HG03432 (cell line): Measurements from ENCODE around the gene NEB.
"Not testable (repeated sequence)": the region's sequence is repeated elsewhere in the genome, so short reads cannot be mapped to it uniquely, and the experiment has no call there.

Experiments
- ATAC-seq: cut with Tn5 transposase; IDR thresholded peaks from one replicate; pipeline ENCODE4 v1.9.1; 2021; ENCODE audit warnings: mild to moderate bottlenecking, moderate library complexity; ENCODE audit not compliant: unreplicated experiment

The NEB gene

DNA sequence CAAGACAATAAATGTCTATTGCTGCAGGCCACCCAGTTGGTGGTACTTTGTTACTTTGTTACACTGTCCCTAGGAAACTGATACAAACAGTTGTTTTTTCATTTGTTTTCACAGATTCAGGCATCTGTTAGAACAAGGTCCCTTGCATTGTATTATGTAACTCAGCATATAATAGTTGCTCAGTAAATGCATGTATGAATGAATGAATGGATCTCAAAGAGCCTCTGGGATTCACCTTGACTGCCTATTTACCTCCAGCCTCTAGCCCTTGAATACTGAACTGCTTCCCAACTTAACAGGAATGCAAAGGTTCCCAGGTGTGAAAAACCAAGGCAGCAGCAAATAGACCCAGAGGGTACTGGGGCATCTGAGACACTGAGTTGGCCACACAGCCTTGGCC, 27.4 kb upstream of the NEB start:
- no peak for ATAC-seq

GRCh38 chr2:151761193-151761592, 26.9 kb upstream of the NEB start:
- ATAC-seq = no peak

DNA sequence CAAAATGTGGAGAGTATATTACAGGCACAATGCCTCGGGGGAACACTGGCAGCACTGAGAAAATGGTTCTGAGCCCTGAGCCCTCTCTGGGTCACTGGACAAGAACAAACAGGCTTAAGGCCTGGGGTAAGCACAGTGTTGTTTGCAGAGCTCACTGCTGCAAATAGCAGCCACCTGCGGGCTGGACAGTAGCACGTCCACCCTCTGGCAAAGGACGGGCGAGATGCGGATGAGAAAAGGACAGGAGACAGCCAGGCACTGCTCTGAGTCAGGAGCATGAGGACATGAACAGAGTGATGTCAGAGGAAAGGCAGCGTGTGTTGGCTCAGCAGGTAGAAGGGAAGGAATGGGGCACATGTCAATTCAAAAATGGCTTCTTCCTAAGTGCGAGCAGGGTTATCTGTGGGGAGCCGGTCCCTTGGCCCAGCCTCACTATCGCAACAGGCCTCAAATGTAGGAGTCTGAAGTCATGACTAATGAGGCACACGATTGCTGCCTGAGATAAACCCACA, 25.9 kb upstream of the NEB start:
- ATAC-seq = no peak

DNA sequence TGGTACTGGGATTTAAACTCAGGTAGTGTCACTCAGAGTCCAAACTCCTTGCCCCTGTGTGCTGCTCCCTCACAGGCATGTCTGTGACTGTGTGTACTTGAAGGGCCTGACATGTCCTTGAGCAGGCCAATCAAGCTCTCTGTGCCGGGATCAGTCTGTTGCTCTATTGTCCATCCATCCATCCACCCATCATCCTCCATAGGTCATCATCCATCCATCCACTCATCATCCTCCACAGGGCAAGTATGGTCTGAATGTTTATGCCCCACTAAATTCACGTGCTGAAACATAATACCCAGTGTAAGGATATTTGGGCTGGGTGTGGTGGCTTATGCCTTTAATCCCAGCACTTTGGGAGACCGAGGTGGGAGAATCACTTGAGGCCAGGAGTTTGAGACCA, 24.5 kb upstream of the NEB start:
- no peak for ATAC-seq

DNA sequence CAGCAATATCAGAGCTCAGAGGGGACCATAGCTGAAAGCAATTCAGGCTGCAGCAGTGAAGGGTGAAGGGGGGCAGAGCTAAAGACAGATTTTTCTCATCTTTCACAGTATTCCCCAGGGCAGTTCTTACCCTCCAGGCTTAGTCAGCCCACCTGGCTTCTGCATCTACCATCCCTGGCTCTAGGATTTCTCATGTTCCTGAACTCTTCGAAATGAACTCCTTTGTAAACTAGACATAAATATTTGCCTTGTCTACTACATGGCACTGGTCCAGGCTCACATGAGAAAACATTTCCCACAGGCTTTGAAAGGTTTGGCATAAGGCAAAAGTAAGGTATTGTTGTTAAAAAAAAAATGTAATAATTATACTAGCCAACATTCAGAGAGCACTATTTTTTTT, 23.6 kb upstream of the NEB start:
- no peak for ATAC-seq

DNA sequence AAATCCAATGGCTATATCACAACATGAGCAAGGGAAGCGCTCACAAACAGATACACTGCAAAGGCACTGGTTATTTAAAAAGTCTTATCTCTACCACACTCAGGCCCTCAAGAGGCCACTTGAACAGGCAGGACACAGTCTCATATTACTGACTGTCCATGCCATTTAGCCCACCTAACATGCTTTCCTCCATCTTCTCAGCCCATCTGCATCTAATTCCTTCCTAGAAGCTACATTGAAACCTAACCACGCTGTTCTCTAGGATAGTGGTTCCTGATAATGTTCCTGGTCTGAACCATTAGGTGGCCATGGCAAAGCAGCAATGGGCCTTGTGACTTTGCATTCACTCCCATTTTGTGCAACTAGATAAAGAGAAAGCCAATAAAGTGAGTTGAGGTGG, 22.5 kb upstream of the NEB start:
- ATAC-seq = no peak

DNA sequence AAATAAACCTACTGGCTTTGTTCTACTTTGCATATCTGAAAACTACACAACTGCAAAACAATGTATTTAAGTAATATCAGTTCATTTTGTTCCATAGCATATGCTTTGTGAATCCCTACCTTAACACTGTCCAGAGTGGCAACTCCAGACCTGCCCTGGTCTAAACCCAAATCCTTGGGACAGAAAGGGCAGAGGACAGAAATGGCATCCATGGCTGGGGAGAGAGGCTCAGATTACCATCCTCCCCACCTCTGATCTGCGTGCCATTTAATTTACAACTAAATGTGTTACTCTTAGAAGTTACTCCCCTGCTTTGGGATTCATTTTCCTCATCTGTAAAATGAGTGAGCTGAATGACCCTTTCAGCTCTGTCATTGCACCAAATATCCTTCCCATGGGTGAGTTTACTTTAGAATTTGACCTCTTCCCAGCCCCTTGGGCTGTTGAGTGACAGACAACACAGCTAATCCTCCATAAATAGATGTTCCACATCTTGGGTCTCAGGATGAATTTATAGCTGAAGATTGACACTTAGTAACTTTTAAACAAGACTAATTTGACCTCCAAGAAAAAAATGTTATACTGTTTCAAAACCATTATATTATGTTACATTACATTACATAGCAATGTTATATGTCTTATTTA, 20.1 kb upstream of the NEB start:
- ATAC-seq = no peak

GRCh38 chr2:151753540-151753939, 19.3 kb upstream of the NEB start:
- no peak for ATAC-seq

DNA sequence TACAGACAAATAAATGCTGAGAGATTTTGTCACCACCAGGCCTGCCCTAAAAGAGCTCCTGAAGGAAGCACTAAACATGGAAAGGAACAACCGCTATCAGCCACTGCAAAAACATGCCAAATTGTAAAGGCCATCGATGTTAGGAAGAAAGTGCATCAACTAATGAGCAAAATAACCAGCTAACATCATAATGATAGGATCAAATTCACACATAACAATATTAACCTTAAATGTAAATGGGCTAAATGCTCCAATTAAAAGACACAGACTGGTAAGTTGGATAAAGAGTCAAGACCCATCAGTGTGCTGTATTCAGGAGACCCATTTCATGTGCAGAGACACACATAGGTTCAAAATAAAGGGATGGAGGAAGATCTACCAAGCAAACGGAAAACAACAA, 11.0 kb upstream of the NEB start:
- ATAC-seq = not testable (repeated sequence)

- ATAC-seq = peak; percentile 85
Measured at GRCh38 chr2:151730262-151730975, 3.9 kb downstream of the NEB start.

- no peak for ATAC-seq
Measured at GRCh38 chr2:151729837-151730236, 4.4 kb downstream of the NEB start.

- ATAC-seq = no peak
Measured at GRCh38 chr2:151729415-151729811, 4.9 kb downstream of the NEB start.

GRCh38 chr2:151728804-151729414, 5.4 kb downstream of the NEB start:
- no peak for ATAC-seq

DNA sequence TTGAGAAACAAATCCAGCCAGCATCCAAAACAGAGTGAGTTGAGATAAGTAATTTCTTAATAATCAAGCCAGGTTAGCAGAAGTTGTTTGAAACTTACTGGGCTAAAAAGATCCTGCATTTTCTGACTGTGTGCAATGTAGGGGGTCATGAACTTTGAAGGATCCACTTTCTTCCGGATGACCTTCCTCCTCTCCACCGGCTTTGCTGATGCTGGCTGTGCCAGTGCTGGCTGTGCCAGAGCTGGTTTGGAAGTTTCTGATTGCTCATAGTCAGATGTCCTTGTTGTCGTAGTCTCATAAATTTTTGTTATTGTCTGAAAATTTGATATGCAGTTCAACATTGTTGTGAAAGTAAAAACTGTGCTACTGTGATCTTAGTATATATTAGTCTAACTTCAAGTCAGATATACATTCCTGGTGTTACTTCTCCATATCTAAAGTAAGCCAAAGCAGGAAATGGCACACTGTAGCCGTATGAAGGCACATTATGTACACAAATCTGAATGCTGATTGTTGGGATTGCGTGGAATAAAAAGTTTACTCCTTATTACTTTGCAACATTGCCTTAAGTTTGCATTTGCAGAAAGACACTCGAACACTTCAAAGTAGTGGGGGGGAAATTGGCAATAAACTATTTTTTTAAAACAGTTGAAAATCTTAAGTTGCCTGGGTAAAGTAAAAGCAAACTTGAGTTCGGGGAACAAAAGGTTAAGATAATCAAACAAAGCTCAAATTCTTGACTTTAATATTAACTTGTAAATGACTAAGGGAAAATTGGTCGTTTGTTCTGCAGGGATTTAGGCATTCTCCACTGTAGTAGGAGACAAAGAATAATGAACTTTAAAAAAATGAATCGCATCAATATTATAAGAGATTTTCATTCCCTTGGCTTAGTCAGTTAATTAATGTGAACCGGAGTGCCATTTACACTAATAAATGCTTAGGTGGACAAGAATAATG, 6.4 kb downstream of the NEB start:
- no peak for ATAC-seq

DNA sequence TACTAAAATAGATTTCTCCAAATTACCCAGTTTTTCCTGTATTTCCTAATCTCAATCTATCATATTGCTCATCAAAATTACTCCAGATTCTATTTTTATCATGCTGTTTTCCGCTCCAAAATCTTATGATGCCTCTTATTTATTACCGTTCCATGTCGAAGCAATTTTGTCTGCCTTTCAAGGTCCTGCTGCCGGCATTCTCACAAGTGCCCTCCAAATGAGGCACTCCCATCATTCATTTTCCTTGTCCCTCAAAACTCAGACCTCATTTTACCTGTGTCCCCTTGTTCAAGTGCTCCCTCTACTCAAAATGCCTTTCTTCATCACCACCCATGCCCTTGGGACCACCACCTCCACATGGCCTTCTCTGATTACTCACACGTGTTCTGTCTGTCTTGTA, 13.1 kb downstream of the NEB start:
- ATAC-seq = no peak

DNA sequence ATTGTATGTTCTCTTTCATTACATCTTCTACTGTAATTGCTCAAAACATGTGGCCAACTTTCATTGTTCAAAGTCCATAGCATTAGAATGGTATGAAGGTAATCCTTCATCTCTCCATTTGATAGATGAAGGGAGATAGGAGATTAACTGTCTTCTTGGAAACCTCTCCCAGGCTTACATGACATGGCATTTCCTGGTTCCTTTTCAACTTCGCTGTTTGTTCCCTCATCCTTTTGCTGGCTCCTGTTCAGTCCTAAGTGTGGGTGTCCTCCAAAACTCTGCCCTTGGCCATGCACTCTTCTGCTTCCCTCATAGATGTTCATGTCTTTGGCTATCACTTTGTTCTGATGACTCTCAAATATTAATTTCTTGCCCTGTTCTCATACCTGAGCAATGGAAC, 13.8 kb downstream of the NEB start:
- no peak for ATAC-seq

- ATAC-seq = no peak
Measured at GRCh38 chr2:151718796-151719195, 15.5 kb downstream of the NEB start.

DNA sequence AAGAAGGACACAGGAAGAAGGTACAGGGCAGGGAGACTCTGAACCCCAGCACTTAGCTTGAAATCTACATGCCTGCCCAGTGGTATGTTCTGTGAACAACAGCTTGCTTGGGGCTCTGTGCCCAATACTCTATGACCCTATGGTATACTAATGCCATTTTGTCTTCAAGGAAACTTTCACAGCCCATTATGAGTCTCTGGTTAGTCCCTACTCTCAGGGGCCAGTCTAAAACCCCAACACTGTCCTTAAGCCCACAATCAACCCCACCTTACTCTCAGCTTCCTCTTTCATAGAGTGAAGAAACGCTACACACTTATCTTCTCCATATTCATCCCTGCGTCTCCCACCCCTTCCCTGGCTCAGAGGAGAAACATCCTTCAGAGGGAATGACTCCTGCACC, 16.0 kb downstream of the NEB start:
- ATAC-seq = no peak

GRCh38 chr2:151716721-151717120, 17.6 kb downstream of the NEB start:
- ATAC-seq = no peak

DNA sequence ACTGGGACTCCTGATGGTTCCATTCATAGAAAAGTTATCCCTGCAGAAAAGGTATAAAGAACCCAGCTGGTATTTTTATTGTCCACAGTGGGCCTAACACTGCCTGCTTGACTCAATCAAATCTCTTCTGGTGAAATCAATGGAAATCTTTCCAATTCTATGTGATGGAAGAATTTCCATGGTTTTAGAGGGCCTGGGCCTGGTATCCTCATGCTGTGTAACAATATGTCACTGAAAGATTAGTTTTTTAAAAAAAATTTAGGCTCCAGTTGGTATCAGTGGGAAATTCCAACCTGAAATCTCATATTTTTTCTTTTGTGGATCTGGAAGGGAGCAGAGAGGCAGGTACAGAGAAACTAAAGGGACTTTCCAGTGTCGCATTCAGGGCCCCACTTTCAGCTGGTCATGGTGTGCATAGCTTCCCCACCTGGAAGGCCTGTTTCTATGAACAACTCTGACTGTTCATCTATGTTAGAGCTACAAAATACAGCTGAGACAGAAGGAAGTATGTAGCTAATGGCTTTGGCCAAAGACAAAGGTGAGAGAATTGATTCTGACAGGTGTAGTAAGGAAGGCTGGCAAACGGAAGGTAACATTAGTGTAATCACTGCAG, 20.9 kb downstream of the NEB start:
- no peak for ATAC-seq

GRCh38 chr2:151711025-151711424, 23.3 kb downstream of the NEB start:
- no peak for ATAC-seq
